ENCODE results near the gene DYNC2LI1. TPM values are rescaled to one million over a fixed set of nuclear protein-coding genes. Genes with fewer than 3 reads are reported as not detected.

Gene DYNC2LI1
- total and polyA plus RNA-seq, 2 of the 8 experiments (the other 6 are each of a cell fraction or from before 2014, with no cell fraction given) = 3.9 to 7.6 TPM

- TF ChIP-seq CHD1 (IDR thresholded peaks at IDR 0.05; ENCODE audit: low read depth, low read length) (no peak), RNF2 (IDR thresholded peaks at IDR 0.05; ENCODE audit: borderline replicate concordance, low read depth, low read length, missing control alignments, poor library complexity, severe bottlenecking) (no peak), CHD2 (IDR thresholded peaks at IDR 0.05; ENCODE audit: low read length) (no peak), SP4 (IDR thresholded peaks at IDR 0.05; ENCODE audit: low read length) (no peak)
Measured at GRCh38 chr2:43842866-43843226, 69.0 kb downstream of the DYNC2LI1 start (continued).
